GM12878 (cell line): ENCODE measurements around the gene WDR19.

Source experiments
- BACH1 ChIP-seq: fragments of 450-650 bp; IDR thresholded peaks from 2 replicates; pipeline ENCODE4 v1.6.1; 2017; ENCODE audit warnings: mild to moderate bottlenecking, borderline replicate concordance
- CEBPB ChIP-seq, 2 experiments: fragments of 150-350 bp in 1 of 2; IDR thresholded peaks; 2 replicates each; pipeline ENCODE4 v1.6.1; 2012 to 2014; ENCODE audit warnings: low read depth in 2 of 2, low read length in 2 of 2, borderline replicate concordance in 1 of 2, inconsistent platforms in 1 of 2
- CTCF ChIP-seq, 3 experiments: IDR thresholded peaks in 2 of 3; conservative IDR thresholded peaks in 1 of 3; 2 replicates each; pipeline ENCODE4 v1.5.1; 2011; ENCODE audit warnings: low read depth in 3 of 3, low read length in 3 of 3, mild to moderate bottlenecking in 3 of 3, control low read depth in 2 of 3, moderate library complexity in 2 of 3, inconsistent platforms in 1 of 3, mixed read lengths in 1 of 3; ENCODE audit not compliant: control insufficient read depth in 2 of 3, insufficient read depth in 1 of 3; ENCODE audit errors: extremely low read depth in 1 of 3
- GABPA ChIP-seq: IDR thresholded peaks from 2 replicates; pipeline ENCODE4 v1.6.1; 2014; ENCODE audit warnings: antibody characterized with exemption, low read depth, mild to moderate bottlenecking, inconsistent platforms
- MAX ChIP-seq: IDR thresholded peaks from 2 replicates; pipeline ENCODE4 v1.6.1; 2012; ENCODE audit warnings: low read depth, low read length, improper control_type of control experiment
- POLR2A ChIP-seq: IDR thresholded peaks from 2 replicates; pipeline ENCODE4 v1.6.1; 2011; ENCODE audit warnings: low read depth, mild to moderate bottlenecking, low read length
- SPI1 ChIP-seq: IDR thresholded peaks from 2 replicates; pipeline ENCODE4 v1.6.1; 2011; ENCODE audit warnings: low read depth, mild to moderate bottlenecking, low read length, moderate library complexity, borderline replicate concordance; ENCODE audit not compliant: insufficient read depth
- STAT3 ChIP-seq: IDR thresholded peaks from 2 replicates; pipeline ENCODE4 v1.6.1; 2011; ENCODE audit warnings: low read depth, low read length, improper control_type of control experiment

- TF ChIP-seq BACH1 (no peak), MAX (no peak), POLR2A (no peak), SPI1 (no peak), GABPA (no peak), CTCF (IDR thresholded peaks at IDR 0.05 in 2 of 3, conservative IDR thresholded peaks at IDR 0.05 in 1 of 3; ENCODE audit: control insufficient read depth in 2 of 3, extremely low read depth in 1 of 3, insufficient read depth in 1 of 3, low read depth in 3 of 3, low read length in 3 of 3) (no peak), STAT3 (no peak), CEBPB (IDR thresholded peaks at IDR 0.05; ENCODE audit: borderline replicate concordance in 1 of 2, low read depth in 2 of 2, low read length in 2 of 2) (no peak)
Measured at GRCh38 chr4:39319676-39320075, 137.3 kb downstream of the WDR19 start.
